ENCODE data around the gene CD3G. TPM values are rescaled to one million over a fixed set of nuclear protein-coding genes. Genes with fewer than 3 reads are reported as not detected.

CD3G gene
- total RNA-seq, 4 donors from 2014 or later: 0.38 to 2.1 (median 1.4) TPM

DNA sequence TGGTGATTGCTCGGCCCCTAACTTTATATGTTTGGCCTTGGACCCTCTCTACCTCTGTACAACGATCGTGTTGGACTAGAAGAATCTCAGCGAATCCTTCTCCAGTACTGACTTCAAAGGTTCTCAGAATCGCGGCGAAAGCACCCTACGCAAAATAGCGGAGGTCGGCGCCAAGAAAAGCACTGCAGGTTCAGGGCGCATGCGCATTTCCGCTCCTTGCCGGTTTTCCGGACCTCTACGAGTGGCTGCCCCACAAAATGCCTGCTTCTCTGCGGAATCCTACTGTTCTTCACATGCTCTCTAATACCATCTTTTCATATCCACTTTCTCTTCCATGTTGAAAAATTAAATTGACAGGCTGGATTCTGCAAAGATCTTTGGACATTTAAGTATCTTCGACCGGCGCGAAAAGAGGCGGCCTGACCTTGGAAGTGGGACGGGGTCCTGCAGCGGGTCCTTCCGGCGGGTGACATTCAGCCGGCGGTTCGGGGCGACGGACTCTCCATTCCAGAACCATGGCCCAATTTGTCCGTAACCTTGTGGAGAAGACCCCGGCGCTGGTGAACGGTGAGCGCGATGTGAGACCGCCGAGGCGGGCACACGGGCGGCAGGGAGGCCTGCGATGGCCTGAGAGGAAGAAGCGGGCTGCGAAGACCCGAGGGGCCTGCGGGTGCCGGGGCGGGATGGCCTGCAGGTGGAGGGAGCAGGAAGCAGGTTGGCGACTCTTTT lies 57.2 kb downstream of the CD3G start, which contains the start of gene ATP5MG:
Gene ATP5MG (plus strand): TSS at position 456 of the 729 bp plus-strand sequence. CDS start 60 bp downstream, at position 516.
- TF ChIP-seq, protein P1, sequence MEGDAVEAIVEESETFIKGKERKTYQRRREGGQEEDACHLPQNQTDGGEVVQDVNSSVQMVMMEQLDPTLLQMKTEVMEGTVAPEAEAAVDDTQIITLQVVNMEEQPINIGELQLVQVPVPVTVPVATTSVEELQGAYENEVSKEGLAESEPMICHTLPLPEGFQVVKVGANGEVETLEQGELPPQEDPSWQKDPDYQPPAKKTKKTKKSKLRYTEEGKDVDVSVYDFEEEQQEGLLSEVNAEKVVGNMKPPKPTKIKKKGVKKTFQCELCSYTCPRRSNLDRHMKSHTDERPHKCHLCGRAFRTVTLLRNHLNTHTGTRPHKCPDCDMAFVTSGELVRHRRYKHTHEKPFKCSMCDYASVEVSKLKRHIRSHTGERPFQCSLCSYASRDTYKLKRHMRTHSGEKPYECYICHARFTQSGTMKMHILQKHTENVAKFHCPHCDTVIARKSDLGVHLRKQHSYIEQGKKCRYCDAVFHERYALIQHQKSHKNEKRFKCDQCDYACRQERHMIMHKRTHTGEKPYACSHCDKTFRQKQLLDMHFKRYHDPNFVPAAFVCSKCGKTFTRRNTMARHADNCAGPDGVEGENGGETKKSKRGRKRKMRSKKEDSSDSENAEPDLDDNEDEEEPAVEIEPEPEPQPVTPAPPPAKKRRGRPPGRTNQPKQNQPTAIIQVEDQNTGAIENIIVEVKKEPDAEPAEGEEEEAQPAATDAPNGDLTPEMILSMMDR (IDR thresholded peaks at IDR 0.05; ENCODE audit: low read depth): no peak

DNA sequence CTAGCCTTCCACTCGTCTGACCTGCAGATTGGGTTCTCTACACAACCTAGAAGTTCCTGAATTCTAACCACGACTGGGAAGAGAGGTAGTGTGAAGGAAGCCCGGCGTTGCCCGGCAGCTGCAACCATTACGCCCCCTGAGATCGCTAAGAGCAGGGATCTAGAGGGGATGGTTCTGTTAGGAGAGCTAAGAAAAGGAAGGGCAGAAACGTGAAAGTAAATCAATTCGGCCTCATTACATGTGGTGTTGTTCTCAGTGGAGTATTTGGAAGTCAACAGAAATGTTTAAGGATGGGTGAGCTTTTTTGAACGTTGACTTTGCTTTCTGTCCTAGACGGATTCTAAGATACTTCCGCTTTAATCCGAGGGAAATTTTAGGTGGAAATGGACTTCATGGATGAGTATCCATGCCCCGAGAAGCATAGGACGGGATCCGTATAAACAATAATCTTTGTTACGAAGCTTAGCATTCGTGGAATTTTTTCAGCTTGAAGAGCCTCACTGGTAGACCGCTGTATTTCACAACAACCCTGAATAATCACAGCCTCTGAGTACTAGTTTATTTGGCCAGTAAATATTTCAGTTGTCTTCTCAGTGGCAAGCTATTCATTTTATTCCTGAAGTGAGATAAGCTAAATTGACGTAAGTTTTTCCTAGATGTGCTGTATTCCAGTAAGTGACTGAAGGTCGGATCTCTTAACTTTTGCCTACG lies 57.9 kb downstream of the CD3G start:
- TF ChIP-seq, protein P1 (IDR thresholded peaks at IDR 0.05; ENCODE audit: low read depth): no peak

Small RNAs within 50 kb of the gene (small RNA-seq; reads per million reads assigned to genes)
- not detected for gene AP001582.1

Other genes starting within 250 kb of the CD3G start
- gene SCN4B, start 191.5 kb upstream of the CD3G start, total RNA-seq: 1 to 10 TPM; 1.0 to 5.7 (median 3.2) TPM
- under 1 TPM in 2 of 4 donors, not detected in 2; under 0.01 to 0.19 TPM for gene SCN2B, start 167.7 kb upstream of the CD3G start, total RNA-seq
- gene JAML, start 119.3 kb upstream of the CD3G start, total RNA-seq: 10 to 100 TPM in 2 of 4 donors, 1 to 10 TPM in 2; 2.8 to 51.7 (median 14.0) TPM
- 1 to 10 TPM; 1.1 to 3.7 (median 2.0) TPM for gene MPZL3, start 92.0 kb upstream of the CD3G start, total RNA-seq
- gene MPZL2, start 80.0 kb upstream of the CD3G start, total RNA-seq: 10 to 100 TPM; 14.3 to 28.0 (median 17.7) TPM
- 1 to 10 TPM in 3 of 4 donors, under 1 TPM in 1; 0.38 to 3.4 (median 1.8) TPM for gene CD3E, start 39.6 kb upstream of the CD3G start, total RNA-seq
- gene CD3D, start 1.6 kb upstream of the CD3G start, total RNA-seq: 1 to 10 TPM in 3 of 4 donors, not detected in 1; 2.0 to 4.9 (median 2.4) TPM
- gene UBE4A, start 15.3 kb downstream of the CD3G start, total RNA-seq: 10 to 100 TPM; 44.8 to 57.7 (median 45.8) TPM
- gene ATP5MG, start 57.3 kb downstream of the CD3G start, total RNA-seq: 10 to 100 TPM; 36.1 to 84.5 (median 42.8) TPM
- gene KMT2A, start 92.1 kb downstream of the CD3G start, total RNA-seq: 10 to 100 TPM; 62.2 to 81.0 (median 69.8) TPM
- gene TTC36, start 183.1 kb downstream of the CD3G start, total RNA-seq: 10 to 100 TPM in 1 of 4 donors, 1 to 10 TPM in 3; 3.1 to 71.0 (median 5.0) TPM
- 10 to 100 TPM in 3 of 4 donors, 1 to 10 TPM in 1; 6.8 to 21.9 (median 14.4) TPM for gene TMEM25, start 186.8 kb downstream of the CD3G start, total RNA-seq
- 10 to 100 TPM; 18.1 to 28.4 (median 24.7) TPM for gene IFT46, start 221.6 kb downstream of the CD3G start, total RNA-seq
- gene ARCN1, start 228.1 kb downstream of the CD3G start, total RNA-seq: 100 to 1,000 TPM in 1 of 4 donors, 10 to 100 TPM in 3; 75.3 to 227 (median 96.2) TPM

Measured in subcutaneous adipose tissue (tissue), 4 donors.